ENCODE results near the gene SCAF8.

SCAF8 gene

DNA sequence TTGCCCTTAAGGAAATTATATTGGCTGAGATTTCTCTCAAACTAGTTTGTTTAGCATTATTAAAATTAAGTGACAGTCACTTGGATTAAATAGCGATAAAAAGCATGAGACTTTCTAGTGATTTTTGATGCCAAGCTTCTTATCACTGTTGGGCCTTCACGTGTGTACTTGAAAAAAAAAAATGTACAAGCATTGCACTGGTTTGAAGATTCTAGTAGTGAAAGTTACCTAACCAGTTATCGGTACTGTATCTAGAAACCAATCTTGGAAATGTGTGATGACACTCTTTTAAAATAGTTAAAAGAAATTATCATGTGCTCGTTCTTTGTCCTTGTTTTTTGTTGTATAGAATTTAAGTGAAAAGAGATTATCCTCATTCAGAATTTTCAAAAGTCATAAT, 102.1 kb downstream of the SCAF8 start:
- Histone ChIP-seq H3K36me3 (ENCODE audit: low read length) (peaks cover 29% of the 10 kb centered on the region), H3K27ac (ENCODE audit: low read depth, low read length) (no peak overlapping the region), H3K27me3 (ENCODE audit: low read length) (no peaks in the 10 kb centered on the region), H4K20me1 (ENCODE audit: low read depth, low read length) (0 out of 2 replicates have a peak, but pooled peaks cover 5% of the 10 kb centered on the region), H3K4me3 (ENCODE audit: insufficient read depth, low read length, poor library complexity, severe bottlenecking) (no peak overlapping the region), H3F3A (ENCODE audit: insufficient read depth) (peaks cover 10% of the 10 kb centered on the region; the same call in 1 of the 2 replicates), H3K79me2 (ENCODE audit: insufficient read depth, low read length) (peaks cover 43% of the 10 kb centered on the region), H3K4me2 (ENCODE audit: low read depth, low read length, poor library complexity, severe bottlenecking) (no peak overlapping the region), H3K9me2 (replicated peaks; ENCODE audit: insufficient read depth, low read length) (no peaks in the 10 kb centered on the region), H2AFZ (ENCODE audit: low read depth, low read length, severe bottlenecking) (no peak overlapping the region), H3K9me3 (ENCODE audit: insufficient read depth, low read length) (no peaks in the 10 kb centered on the region), H3K9ac (ENCODE audit: low read length) (no peak overlapping the region)
- TF ChIP-seq, protein P1, sequence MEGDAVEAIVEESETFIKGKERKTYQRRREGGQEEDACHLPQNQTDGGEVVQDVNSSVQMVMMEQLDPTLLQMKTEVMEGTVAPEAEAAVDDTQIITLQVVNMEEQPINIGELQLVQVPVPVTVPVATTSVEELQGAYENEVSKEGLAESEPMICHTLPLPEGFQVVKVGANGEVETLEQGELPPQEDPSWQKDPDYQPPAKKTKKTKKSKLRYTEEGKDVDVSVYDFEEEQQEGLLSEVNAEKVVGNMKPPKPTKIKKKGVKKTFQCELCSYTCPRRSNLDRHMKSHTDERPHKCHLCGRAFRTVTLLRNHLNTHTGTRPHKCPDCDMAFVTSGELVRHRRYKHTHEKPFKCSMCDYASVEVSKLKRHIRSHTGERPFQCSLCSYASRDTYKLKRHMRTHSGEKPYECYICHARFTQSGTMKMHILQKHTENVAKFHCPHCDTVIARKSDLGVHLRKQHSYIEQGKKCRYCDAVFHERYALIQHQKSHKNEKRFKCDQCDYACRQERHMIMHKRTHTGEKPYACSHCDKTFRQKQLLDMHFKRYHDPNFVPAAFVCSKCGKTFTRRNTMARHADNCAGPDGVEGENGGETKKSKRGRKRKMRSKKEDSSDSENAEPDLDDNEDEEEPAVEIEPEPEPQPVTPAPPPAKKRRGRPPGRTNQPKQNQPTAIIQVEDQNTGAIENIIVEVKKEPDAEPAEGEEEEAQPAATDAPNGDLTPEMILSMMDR (IDR thresholded peaks at IDR 0.05; ENCODE audit: insufficient read depth, low read length, poor library complexity, severe bottlenecking): no peak
- no peak for TF ChIP-seq EZH2phosphoT487 (conservative IDR thresholded peaks at IDR 0.05; ENCODE audit: low read length)

DNA sequence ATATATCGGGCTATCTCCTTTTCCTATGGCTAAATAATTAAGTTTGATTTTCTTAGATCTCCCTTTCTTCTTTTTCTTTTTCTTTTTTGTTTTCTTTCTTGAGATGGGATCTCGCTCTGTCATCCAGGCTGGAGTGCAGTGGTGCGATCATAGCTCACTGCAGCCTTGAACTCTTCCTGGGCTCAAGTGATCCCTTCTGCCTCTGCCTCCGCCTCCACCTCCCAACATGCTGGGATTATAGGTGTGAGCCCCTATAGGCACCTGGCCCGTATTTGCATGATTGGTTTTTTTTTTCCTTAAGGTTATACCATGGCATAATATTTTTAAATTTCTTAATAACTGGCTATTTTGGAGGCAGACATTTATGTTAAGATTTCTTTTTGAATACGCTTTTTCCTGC, 106.3 kb downstream of the SCAF8 start:
- Histone ChIP-seq H3F3A (ENCODE audit: insufficient read depth) (peaks cover 10% of the 10 kb centered on the region; the same call in 1 of the 2 replicates), H3K9me2 (replicated peaks; ENCODE audit: insufficient read depth, low read length) (no peaks in the 10 kb centered on the region), H3K27ac (ENCODE audit: low read depth, low read length) (no peak overlapping the region), H3K79me2 (ENCODE audit: insufficient read depth, low read length) (peaks cover 79% of the 10 kb centered on the region), H4K20me1 (ENCODE audit: low read depth, low read length) (peaks cover 9% of the 10 kb centered on the region; the same call in 1 of the 2 replicates), H3K27me3 (ENCODE audit: low read length) (no peaks in the 10 kb centered on the region), H3K9ac (ENCODE audit: low read length) (no peak overlapping the region), H3K9me3 (ENCODE audit: insufficient read depth, low read length) (no peaks in the 10 kb centered on the region), H3K4me2 (ENCODE audit: low read depth, low read length, poor library complexity, severe bottlenecking) (no peak overlapping the region), H2AFZ (ENCODE audit: low read depth, low read length, severe bottlenecking) (no peak overlapping the region), H3K36me3 (ENCODE audit: low read length) (peaks cover 3% of the 10 kb centered on the region; the same call in 1 of the 2 replicates), H3K4me3 (ENCODE audit: insufficient read depth, low read length, poor library complexity, severe bottlenecking) (no peak overlapping the region)
- TF ChIP-seq, protein P1 (IDR thresholded peaks at IDR 0.05; ENCODE audit: insufficient read depth, low read length, poor library complexity, severe bottlenecking): no peak
- no peak for TF ChIP-seq EZH2phosphoT487 (conservative IDR thresholded peaks at IDR 0.05; ENCODE audit: low read length)

DNA sequence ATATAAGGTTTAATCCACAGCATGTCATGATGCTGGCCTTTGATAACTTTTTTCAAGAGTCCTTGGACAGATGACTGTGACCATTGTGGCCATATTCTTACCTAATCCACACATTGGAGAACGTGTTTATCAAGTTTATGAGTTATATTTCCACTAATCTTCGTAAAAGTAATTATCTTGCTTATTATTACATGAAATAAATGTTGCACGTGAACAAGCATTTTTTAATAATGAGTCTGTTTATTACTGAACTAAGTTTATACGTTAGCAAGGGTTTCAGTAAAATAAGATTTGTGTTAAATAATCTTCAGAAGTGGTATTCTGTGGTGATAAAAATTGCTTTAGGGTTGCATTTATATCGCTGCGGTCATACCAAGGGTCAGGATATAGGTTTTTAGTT, 107.1 kb downstream of the SCAF8 start:
- Histone ChIP-seq H3K4me2 (ENCODE audit: low read depth, low read length, poor library complexity, severe bottlenecking) (no peak overlapping the region), H2AFZ (ENCODE audit: low read depth, low read length, severe bottlenecking) (no peak overlapping the region), H3K9me2 (replicated peaks; ENCODE audit: insufficient read depth, low read length) (no peaks in the 10 kb centered on the region), H3K27me3 (ENCODE audit: low read length) (no peaks in the 10 kb centered on the region), H3K9me3 (ENCODE audit: insufficient read depth, low read length) (no peaks in the 10 kb centered on the region), H3K27ac (ENCODE audit: low read depth, low read length) (no peak overlapping the region), H3K36me3 (ENCODE audit: low read length) (peaks cover 3% of the 10 kb centered on the region; the same call in 1 of the 2 replicates), H3K9ac (ENCODE audit: low read length) (no peak overlapping the region), H4K20me1 (ENCODE audit: low read depth, low read length) (peaks cover 9% of the 10 kb centered on the region; the same call in 1 of the 2 replicates), H3F3A (ENCODE audit: insufficient read depth) (peaks cover 5% of the 10 kb centered on the region; the same call in 1 of the 2 replicates), H3K79me2 (ENCODE audit: insufficient read depth, low read length) (peaks cover 81% of the 10 kb centered on the region), H3K4me3 (ENCODE audit: insufficient read depth, low read length, poor library complexity, severe bottlenecking) (no peak overlapping the region)
- TF ChIP-seq, protein P1 (IDR thresholded peaks at IDR 0.05; ENCODE audit: insufficient read depth, low read length, poor library complexity, severe bottlenecking): no peak
- no peak for TF ChIP-seq EZH2phosphoT487 (conservative IDR thresholded peaks at IDR 0.05; ENCODE audit: low read length)

Data from SU-DHL-6 (cell line).